Measurements from ENCODE around the gene PBRM1.

- TF ChIP-seq CTCF (conservative IDR thresholded peaks at IDR 0.05; ENCODE audit: low read length) = no peak
- no peak for TF ChIP-seq EZH2phosphoT487 (IDR thresholded peaks at IDR 0.05; ENCODE audit: borderline replicate concordance, low read depth, low read length)
Measured at GRCh38 chr3:52554026-52554755, 131.5 kb downstream of the PBRM1 start.
